HepG2 (cell line): Measurements from ENCODE around the gene PFDN1. TPM values are rescaled to one million over a fixed set of nuclear protein-coding genes. Genes with fewer than 3 reads are reported as not detected.
A peak's percentile ranks its signal among the peaks of the same experiment; 100 is the strongest.

Experiments used
- ATF6 ChIP-seq: sonication (generic); formaldehyde crosslinking; conservative IDR thresholded peaks from 2 replicates; pipeline ENCODE4 v1.4.0; 2020; ENCODE audit warnings: missing genetic modification reagents
- DMAP1 ChIP-seq: IDR thresholded peaks from 2 replicates; pipeline ENCODE4 v1.6.1; 2016
- DNMT1 ChIP-seq: sonication (generic); formaldehyde crosslinking; IDR thresholded peaks from 2 replicates; pipeline ENCODE4 v1.5.1; 2020; ENCODE audit warnings: mild to moderate bottlenecking, missing genetic modification reagents
- GTF2F1 ChIP-seq: fragments of 150-350 bp; IDR thresholded peaks from 2 replicates; pipeline ENCODE4 v1.6.1; 2014; ENCODE audit warnings: low read length
- JUND ChIP-seq: sonication (generic); formaldehyde crosslinking; IDR thresholded peaks from 2 replicates; pipeline ENCODE4 v1.8.0; 2022; ENCODE audit warnings: mild to moderate bottlenecking, missing genetic modification reagents
- MLX ChIP-seq: IDR thresholded peaks from 2 replicates; pipeline ENCODE4 v1.6.1; 2016
- POLR2AphosphoS2 ChIP-seq: IDR thresholded peaks from 2 replicates; pipeline ENCODE4 v1.6.1; 2011; ENCODE audit warnings: low read depth, low read length, improper control_type of control experiment
- SCMH1 ChIP-seq: sonication (generic); formaldehyde crosslinking; IDR thresholded peaks from 2 replicates; pipeline ENCODE4 v1.9.0; 2021; ENCODE audit warnings: missing genetic modification reagents, mild to moderate bottlenecking, borderline replicate concordance
- SETDB1 ChIP-seq: sonication (generic); formaldehyde crosslinking; IDR thresholded peaks from 2 replicates; pipeline ENCODE4 v1.5.1; 2020; ENCODE audit warnings: missing genetic modification reagents, mild to moderate bottlenecking, borderline replicate concordance
- TBX2 ChIP-seq: sonication (generic); formaldehyde crosslinking; IDR thresholded peaks from 2 replicates; pipeline ENCODE4 v1.5.0; 2020; ENCODE audit warnings: missing genetic modification reagents, mild to moderate bottlenecking, borderline replicate concordance
- TFDP1 ChIP-seq: IDR thresholded peaks from 2 replicates; pipeline ENCODE4 v1.6.1; 2016; ENCODE audit warnings: missing compliant biosample characterization, missing genetic modification reagents, borderline replicate concordance
- ZNF484 ChIP-seq: sonication (generic); formaldehyde crosslinking; IDR thresholded peaks from 2 replicates; pipeline ENCODE4 v1.5.1; 2020; ENCODE audit warnings: mild to moderate bottlenecking, low read depth, missing genetic modification reagents, borderline replicate concordance
- ZSCAN20 ChIP-seq: sonication (generic); formaldehyde crosslinking; IDR thresholded peaks from 2 replicates; pipeline ENCODE4 v1.4.0; 2020; ENCODE audit warnings: missing genetic modification reagents, mild to moderate bottlenecking, borderline replicate concordance
- polyA plus RNA-seq, 8 experiments: library from polyadenylated mRNA; depleted of rRNA in 3 of 8; stranded (reverse) in 7 of 8; unstranded in 1 of 8; fragments of >200 nt; fragmentation: Illumina TruSeq in 4 of 8; extraction: Trizol in 4 of 8; gene quantifications; 2 replicates each; pipeline versions ENCODE4 v1.2.1 to v1.2.3, GENCODE V29; 2011 to 2016; ENCODE audit warnings: low read depth in 4 of 8, missing spikeins in 1 of 8, mixed read lengths in 1 of 8; ENCODE audit not compliant: insufficient read depth in 1 of 8
- total RNA-seq, 5 experiments: library from RNA; depleted of rRNA; stranded (reverse); fragments of >200 nt; fragmentation: Illumina TruSeq; extraction: Trizol; gene quantifications; 2 replicates each; pipeline ENCODE4 v1.2.3, GENCODE V29; 2016; ENCODE audit warnings: low read depth in 1 of 5
- TF ChIP-seq, protein P1 (sequence below): sonication (generic); formaldehyde crosslinking; IDR thresholded peaks from 2 replicates; pipeline ENCODE4 v1.4.0; 2020; ENCODE audit warnings: missing genetic modification reagents
- TF ChIP-seq, protein P2 (sequence below): sonication (generic); formaldehyde crosslinking; IDR thresholded peaks from 2 replicates; pipeline ENCODE4 v1.4.0; 2020; ENCODE audit warnings: missing genetic modification reagents
- TF ChIP-seq, protein P3 (sequence below): IDR thresholded peaks from 2 replicates; pipeline ENCODE4 v1.6.1; 2018; ENCODE audit warnings: missing genetic modification reagents, mild to moderate bottlenecking, missing compliant biosample characterization
- TF ChIP-seq, protein P4 (sequence below): sonication (generic); formaldehyde crosslinking; IDR thresholded peaks from 2 replicates; pipeline ENCODE4 v1.4.0; 2020; ENCODE audit warnings: missing genetic modification reagents

Gene PFDN1
- total and polyA plus RNA-seq, 2 of the 13 experiments (the other 11 are each of a cell fraction or from before 2014, with no cell fraction given): 67.2 to 70.8 TPM

DNA sequence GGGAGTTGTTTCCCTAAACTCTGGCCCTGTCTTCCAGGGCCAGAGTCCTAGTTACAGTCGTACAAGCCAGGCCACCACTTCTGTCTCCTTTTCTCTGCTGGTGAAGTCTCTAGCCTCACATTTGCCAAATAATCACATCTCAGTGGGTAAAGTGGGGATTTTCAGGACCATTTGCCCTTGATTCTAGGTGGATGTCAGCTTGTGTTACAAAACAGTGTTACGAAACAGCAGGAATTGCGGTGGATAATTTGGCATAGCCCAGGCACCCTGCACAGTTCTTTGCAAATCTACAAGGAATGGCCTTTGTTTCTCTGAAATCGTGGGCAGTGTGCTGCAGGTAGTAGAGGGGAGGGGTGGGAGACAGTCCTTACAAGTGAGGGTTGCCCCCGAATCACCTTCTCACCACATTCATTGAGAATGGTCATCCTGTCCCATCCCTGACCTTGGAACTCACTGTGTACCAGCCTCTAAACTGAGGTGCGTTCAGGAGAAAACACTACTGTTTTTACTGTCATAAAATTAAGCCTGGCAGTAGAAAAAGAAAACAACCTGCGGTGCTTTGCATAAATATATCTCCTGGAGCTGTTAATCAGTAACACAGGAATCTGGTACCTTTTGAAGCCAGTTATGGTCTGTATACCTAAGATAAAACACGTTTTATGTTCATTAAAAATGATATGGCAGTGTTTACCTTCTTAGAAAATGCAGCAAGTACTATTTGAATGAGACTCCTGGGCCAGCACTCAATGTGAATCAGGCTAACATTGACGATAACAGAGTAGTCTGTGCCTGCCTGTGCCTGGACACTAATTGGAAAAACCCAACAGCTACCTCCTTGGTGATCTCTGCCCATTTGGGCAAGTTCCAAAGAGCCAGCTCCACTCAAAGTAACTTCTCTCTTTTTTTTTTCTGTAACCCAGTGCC lies 83.6 kb downstream of the PFDN1 start (continued):
- TF ChIP-seq ZSCAN20 (no peak), ZNF484 (no peak), GTF2F1 (no peak), TBX2 (CRISPR knock-in tag) (peak; percentile 31; the same call in 1 of the 2 replicates), MLX (CRISPR knock-in tag) (0 out of 2 replicates have a peak, but pooled peaks have one; percentile 11), SETDB1 (no peak), JUND (CRISPR knock-in tag) (0 out of 2 replicates have a peak, but pooled peaks have one; percentile 38), DNMT1 (CRISPR knock-in tag) (no peak), DMAP1 (CRISPR knock-in tag) (peak; percentile 26; the same call in 1 of the 2 replicates), SCMH1 (no peak), ATF6 (no peak), TFDP1 (CRISPR knock-in tag) (no peak), POLR2AphosphoS2 (no peak)
- TF ChIP-seq, protein P1, sequence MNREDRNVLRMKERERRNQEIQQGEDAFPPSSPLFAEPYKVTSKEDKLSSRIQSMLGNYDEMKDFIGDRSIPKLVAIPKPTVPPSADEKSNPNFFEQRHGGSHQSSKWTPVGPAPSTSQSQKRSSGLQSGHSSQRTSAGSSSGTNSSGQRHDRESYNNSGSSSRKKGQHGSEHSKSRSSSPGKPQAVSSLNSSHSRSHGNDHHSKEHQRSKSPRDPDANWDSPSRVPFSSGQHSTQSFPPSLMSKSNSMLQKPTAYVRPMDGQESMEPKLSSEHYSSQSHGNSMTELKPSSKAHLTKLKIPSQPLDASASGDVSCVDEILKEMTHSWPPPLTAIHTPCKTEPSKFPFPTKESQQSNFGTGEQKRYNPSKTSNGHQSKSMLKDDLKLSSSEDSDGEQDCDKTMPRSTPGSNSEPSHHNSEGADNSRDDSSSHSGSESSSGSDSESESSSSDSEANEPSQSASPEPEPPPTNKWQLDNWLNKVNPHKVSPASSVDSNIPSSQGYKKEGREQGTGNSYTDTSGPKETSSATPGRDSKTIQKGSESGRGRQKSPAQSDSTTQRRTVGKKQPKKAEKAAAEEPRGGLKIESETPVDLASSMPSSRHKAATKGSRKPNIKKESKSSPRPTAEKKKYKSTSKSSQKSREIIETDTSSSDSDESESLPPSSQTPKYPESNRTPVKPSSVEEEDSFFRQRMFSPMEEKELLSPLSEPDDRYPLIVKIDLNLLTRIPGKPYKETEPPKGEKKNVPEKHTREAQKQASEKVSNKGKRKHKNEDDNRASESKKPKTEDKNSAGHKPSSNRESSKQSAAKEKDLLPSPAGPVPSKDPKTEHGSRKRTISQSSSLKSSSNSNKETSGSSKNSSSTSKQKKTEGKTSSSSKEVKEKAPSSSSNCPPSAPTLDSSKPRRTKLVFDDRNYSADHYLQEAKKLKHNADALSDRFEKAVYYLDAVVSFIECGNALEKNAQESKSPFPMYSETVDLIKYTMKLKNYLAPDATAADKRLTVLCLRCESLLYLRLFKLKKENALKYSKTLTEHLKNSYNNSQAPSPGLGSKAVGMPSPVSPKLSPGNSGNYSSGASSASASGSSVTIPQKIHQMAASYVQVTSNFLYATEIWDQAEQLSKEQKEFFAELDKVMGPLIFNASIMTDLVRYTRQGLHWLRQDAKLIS (CRISPR knock-in tag): no peak
- TF ChIP-seq, protein P2, sequence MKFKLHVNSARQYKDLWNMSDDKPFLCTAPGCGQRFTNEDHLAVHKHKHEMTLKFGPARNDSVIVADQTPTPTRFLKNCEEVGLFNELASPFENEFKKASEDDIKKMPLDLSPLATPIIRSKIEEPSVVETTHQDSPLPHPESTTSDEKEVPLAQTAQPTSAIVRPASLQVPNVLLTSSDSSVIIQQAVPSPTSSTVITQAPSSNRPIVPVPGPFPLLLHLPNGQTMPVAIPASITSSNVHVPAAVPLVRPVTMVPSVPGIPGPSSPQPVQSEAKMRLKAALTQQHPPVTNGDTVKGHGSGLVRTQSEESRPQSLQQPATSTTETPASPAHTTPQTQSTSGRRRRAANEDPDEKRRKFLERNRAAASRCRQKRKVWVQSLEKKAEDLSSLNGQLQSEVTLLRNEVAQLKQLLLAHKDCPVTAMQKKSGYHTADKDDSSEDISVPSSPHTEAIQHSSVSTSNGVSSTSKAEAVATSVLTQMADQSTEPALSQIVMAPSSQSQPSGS (CRISPR knock-in tag): no peak
- TF ChIP-seq, protein P3, sequence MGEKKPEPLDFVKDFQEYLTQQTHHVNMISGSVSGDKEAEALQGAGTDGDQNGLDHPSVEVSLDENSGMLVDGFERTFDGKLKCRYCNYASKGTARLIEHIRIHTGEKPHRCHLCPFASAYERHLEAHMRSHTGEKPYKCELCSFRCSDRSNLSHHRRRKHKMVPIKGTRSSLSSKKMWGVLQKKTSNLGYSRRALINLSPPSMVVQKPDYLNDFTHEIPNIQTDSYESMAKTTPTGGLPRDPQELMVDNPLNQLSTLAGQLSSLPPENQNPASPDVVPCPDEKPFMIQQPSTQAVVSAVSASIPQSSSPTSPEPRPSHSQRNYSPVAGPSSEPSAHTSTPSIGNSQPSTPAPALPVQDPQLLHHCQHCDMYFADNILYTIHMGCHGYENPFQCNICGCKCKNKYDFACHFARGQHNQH: no peak; the same call in 1 of the 2 replicates
- TF ChIP-seq, protein P4, sequence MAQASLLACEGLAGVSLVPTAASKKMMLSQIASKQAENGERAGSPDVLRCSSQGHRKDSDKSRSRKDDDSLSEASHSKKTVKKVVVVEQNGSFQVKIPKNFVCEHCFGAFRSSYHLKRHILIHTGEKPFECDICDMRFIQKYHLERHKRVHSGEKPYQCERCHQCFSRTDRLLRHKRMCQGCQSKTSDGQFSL: no peak
